ACHN (cell line): ENCODE data around the gene RAB11B.
"Not testable (repeated sequence)": the region's sequence is repeated elsewhere in the genome, so short reads cannot be mapped to it uniquely, and the experiment has no call there.

Source experiments
- DNase-seq: peaks from one replicate; pipeline ENCODE4 v3.0.0-alpha.2; 2015
- in situ Hi-C: cut with HindIII; loops from 2 replicates; pipeline ENCODE4 v1.10.0; 2017; ENCODE audit warnings: low sequenced_read_pairs, low pct_ligation_motif_present, low pct_unique_long_range_greater_than_20kb

RAB11B gene

DNA sequence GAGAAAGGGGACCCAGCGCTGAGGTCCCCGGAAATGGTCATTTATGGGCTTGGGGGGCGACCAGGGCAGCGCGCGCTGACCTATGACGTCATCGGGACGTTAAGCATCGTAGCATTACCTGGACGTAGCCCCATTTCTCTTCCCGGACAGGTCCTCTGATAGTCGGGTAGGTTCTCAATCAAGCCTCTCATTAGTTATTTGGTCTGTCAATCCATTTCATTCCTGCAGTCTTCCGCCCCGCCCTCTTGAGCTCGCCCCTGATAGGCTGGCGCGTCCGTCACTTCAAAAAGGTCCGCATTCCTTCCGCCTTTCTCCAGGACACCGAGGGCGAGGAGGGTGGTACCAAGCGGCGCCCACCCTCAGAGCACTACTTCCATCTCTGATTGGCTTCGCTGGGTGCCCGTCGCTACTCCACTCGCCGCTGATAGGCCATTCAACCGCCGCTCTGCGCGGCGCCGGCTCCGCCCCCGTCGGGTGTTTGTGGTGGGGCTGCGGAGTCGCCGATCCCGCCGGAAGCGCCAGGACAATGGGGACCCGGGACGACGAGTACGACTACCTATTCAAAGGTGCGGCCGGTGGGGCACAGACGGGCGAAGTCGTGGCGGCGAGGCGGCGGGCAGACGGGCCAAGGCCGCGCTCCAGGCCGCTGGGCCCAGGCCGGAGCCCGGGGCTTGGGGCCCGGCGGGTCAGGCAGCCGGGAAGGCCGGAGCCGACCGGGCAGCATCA lies at the start of gene RAB11B:
Gene RAB11B (plus strand): TSS at position 470 of the 726 bp plus-strand sequence. CDS start 57 bp downstream, at position 527.
- in situ Hi-C loops: no loop called here
- DNase-seq: peak; percentile 99

DNA sequence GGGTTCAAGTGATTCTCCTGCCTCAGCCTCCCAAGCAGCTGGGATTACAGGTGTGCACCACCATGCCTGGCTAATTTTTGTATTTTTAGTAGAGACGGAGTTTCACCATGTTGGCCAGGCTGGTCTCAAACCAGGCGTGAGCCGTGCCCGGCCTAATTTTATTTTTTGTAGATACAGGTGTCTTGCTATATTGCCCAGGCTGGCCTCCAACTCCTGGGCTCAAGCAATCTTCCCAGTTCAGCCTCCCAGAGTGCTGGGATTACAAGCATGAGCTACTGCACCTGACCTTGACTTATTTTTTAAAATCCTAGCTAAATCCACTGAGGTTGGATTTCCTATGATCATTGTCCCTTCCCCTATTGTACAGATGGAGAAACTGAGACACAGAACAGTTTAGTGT lies 48.7 kb upstream of the RAB11B start:
- in situ Hi-C loops: not testable (repeated sequence)

DNA sequence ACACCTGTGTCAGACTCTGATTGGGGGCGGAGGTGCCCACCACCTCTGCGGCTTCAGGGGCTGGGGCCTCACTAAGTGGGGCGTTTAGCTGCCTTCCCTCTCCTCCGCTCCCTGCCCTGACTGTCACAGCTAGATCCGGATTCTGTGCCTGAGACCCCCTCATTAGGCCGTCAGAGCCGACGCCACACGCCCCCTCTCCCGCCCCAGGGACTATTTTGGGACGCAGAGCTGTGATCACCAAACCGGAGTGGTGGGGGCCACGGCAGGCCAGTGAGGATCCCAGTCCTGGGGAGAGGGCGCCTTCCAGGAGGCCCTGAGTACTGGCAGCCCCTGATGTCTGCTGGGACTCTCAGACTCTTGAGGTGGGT lies 47.9 kb upstream of the RAB11B start:
- in situ Hi-C loops: no loop called here
- DNase-seq: no peak

More for the DNA sequence above, 48.7 kb upstream of the RAB11B start:
- DNase-seq: not testable (repeated sequence)

DNA sequence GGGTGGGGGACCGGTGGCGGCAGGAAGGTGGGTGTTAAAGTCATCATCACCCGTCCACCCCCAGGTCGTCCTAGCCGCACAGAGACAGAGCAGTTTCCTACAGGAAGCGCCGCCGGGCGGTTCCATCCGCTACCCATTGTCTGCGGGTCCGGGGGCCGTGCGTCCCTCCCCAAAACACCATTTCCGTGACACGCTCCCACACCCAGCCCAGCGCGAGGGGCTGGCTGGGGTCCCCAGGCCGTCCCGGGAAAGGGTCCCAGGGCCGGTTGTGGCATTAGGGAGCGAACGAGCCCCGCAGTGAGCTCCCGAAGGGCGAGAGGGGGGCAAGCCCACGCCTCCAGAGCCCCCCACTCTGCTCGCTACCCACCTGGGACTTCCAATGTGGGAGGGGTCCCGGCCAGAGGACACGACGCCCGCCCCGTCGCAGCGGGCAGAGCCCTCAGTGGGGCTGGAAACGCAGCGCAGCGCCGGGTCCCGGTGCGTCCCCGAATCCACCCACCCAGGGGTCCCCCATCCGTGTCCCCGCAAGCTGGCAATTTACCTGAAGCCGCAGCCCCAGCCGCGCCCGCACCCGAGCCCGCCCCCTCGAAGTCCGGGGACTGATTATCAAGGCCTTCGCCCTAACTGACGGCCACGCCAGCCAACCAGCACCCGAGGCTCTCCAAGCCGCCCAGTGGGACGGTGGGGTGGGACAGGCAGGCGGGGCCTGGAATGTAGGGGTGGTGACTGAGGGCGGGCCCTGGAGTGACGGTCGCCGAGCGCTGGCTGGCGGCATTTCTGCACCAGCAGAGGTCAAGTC lies 47.3 kb upstream of the RAB11B start, which contains the start of gene KANK3:
Gene KANK3 (minus strand): TSS at position 579 of the 799 bp plus-strand sequence. CDS start 5,434 bp downstream, outside the sequence.
- in situ Hi-C loops: no loop called here
- DNase-seq: peak; percentile 91

DNA sequence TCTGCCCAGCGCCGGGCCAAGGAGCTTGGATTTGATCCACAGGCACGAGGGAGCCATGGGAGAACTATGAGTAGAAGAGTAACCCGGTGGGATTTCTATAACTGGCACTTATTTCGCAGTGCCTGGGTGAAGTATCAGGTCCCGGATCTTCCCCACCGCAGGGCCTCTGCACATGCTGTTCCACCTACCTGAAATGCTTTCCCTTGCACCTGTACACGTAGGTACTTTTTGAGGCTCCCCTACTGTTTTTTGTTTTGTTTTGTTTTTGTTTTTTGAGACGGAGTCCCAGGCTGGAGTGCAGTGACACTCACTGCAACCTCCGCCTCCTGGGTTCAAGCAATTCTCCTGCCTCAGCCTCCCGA lies 46.7 kb upstream of the RAB11B start:
- in situ Hi-C loops: no loop called here
- DNase-seq: no peak

DNA sequence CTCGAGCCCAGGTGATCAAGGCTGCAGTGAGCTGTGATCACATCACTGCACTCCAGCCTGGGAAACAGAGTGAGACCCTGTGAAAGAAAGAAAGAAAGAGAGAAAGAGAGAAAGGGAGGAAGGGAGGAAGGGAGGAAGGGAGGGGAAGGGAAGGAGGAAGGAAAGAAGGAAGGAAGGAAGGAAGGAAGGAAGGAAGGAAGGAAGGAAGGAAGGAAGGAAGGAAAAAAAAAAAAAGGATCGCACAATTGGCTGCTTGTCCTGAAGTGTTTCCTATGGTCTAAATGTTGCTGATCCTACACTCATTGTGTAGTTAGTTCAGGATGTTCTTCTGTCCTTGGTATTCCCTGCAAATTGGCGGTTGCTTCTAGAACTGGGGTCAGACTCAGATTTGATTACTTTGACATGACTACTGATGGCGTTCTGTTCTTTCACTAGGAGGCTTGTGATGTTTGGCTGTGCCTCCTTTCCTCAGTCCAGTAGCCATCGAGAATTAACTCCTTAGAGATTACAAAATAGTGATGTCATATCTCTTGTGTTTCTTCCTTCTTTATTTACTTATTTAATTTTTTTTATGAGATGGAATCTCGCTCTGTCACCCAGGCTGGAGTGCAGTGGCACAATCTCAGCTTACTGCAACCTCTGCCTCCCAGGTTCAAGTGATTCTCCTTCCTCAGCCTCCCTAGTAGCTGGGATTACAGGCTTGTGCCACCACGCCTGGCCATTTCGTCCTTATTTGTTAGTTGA lies 40.4 kb upstream of the RAB11B start:
- DNase-seq, in situ Hi-C loops: not testable (repeated sequence)

DNA sequence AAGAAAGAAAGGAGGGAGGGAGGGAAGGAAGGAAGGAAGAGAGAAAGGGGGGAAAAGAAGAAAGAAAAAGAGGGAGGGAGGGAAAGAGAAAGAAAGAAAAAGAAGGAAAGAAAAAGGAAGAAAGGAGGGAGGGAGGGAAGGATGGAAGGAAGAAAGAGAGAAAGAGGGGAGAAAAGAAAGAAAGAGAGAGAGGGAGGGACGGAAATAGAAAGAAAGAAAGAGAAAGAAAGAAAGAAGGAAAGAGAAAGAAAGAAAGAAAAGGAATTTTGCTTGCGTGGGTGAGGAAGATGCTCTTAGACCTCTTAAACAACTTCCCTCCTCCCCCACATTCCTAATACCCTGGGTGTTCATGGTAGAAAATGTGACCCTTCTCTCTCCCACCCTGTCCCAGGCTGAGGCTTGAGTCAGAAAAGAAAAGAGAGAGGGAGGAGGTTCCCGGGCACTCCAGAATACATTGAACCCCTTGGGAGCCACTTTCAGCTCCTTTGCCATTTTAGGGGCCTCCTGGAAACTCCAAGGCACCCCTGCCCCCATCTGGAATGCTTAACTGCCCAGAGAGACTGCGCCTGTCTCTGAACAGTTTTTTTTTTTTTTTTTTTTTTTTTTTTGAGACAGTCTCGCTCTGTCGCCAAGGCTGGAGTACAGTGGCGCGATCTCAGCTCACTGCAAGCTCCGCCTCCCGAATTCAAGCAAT lies 37.9 kb upstream of the RAB11B start:
- in situ Hi-C loops: no loop called here

DNA sequence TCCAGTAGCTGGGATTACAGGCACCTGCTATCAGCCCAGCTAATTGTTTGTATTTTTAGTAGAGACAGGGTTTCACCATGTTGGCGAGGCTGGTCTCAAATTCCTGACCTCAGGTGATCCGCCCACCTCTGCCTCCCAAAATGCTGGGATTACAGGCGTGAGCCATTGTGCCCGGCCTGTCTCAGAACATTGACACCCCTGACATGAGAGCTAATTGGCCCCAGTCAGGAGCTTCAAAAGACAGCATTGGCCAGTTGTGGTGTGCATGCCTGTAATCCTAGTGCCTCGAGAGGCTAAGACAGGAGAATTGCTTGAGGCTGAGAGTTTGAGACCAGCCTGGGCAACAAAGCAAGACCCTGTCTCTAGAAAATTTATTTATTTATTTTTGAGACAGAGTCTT lies 37.3 kb upstream of the RAB11B start:
- in situ Hi-C loops, DNase-seq: not testable (repeated sequence)

More for the DNA sequence above, 37.9 kb upstream of the RAB11B start:
- DNase-seq: no peak

DNA sequence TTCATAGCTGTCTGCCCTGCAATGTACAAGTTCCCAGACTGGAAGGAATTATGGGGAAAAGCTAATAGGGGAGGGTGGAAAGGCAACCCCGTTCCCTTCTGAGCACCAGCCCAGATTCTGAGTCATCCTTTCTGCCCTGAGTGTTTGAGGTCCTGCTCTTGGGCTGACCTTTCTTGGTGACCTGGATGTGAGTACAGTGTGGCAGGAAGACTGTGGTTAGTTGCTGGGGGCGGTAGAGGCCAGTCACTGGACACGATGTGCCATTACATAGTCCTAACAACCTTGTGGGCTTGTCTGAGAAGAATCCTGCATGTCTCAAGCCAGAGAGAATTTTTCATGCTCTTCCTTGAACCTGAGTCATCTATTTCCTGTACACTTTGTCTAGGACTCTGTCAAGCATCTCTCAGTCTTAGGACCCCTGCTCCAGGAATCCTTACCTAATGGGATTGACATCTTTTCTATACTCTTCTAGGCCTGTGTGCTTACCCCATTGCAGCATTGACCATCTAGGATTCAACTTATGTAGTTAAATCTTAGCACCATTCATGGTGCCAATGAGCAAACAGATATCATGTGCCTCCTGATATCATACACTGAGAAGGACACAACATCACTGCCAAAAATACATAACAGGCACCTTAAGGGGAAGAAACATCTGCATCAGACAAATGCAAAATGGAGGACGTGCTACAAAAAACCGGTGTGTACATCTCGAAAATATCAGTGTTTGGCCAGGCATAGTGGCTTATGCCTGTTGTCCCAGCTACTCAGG lies 34.3 kb upstream of the RAB11B start:
- in situ Hi-C loops: no loop called here
- DNase-seq: peak; percentile 96

DNA sequence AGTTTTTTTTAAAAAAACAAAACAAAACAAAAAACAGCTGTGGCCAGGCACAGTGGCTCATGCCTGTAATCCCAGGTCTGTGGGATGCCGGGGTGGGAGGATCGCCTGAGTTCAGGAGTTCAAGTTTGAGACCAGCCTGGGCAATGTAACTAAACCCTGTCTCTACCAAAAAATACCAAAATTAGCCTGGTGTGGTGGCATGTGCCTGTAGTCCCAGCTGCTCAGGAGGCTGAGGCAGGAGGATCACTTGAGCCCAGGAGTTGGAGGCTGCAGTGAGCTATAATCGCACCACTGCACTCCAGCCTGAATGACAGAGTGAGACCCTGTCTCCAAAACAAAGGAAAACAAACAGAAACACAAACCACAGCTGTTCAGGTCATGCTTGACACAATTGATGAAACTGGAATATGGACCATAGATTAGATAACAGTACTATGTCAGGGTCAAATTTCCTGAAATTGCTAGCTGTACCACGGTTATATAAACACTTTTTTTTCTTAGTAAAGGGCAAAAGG lies 33.1 kb upstream of the RAB11B start:
- DNase-seq: no peak
- in situ Hi-C loops: no loop called here

DNA sequence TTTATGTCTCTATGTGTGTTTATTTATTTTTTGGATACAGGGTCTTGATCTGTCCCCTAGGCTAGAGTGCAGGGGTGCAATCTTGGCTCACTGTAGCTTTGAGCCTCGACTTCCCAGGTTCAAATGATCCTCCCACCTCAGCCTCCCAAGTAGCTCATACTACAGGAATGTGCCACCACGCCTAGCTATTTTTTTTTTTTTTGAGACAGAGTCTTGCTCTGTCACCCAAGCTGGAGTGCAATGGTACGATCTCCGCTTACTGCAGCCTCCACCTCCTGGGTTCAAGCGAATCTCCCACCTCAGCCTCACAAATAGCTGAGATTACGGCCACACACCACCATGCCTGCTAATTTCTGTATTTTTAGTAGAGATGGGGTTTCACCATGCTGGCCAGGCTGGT lies 31.2 kb upstream of the RAB11B start:
- DNase-seq: no peak
- in situ Hi-C loops: no loop called here

DNA sequence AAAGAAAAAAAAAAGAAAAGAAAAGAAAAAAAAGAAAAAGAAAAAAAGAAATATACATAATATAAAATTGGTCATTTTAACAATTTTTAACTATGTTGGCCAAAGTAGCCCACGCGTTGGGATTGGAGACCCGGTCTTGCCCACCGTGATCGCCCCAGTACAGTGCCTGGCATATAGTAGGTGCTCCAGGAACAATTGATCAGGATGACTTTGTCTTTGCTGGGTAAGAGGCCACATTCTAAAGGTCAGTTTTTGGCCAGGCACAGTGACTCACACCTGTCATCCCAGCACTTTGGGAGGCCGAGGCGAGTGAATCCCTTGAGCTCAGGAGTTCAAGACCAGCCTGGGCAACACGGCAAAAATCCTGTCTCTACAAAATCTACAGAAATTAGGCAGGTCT lies 30.0 kb upstream of the RAB11B start:
- no peak for DNase-seq
- in situ Hi-C loops: no loop called here

DNA sequence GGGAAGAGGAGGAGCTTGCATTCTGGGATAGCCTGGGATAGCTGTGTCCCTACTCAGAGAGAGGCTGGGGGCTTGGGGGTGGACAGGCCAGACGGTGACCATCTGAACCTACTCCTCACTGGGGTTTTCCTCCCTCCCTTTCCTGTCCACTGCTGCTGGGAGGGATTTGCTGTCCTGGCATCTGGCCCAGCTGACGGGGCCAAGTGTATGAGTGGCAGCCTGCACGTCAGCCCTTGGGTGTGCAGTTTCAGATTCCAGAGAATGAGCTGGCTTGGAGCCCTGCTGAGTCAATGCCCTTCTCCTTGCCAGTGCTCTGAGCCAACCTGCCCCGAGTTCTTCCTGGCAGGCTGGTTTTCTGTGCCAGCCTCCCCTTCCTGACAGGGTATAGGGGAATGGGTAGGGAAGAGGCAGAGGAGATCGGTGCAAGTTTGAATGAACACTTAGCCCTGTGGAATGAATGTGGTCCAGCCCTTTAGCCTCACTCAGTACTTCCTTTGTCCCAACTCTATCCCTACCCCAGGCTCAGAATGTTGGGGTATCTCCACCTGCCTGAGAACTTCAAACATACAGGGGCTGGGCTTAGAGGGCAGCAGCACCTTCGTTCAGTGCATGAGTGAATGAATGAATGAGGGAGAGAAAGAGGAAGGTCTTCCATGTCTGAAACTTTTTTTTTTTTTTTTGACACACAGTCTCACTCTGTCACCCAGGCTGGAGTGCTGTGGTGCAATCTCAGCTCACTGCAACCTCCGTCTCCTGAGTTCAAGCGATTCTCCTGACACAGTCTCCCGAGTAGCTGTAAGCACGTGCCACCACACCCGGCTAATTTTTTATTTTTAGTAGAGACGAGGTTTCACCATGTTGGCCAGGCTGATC lies 28.0 kb upstream of the RAB11B start:
- DNase-seq: peak; percentile 98
- in situ Hi-C loops: no loop called here

DNA sequence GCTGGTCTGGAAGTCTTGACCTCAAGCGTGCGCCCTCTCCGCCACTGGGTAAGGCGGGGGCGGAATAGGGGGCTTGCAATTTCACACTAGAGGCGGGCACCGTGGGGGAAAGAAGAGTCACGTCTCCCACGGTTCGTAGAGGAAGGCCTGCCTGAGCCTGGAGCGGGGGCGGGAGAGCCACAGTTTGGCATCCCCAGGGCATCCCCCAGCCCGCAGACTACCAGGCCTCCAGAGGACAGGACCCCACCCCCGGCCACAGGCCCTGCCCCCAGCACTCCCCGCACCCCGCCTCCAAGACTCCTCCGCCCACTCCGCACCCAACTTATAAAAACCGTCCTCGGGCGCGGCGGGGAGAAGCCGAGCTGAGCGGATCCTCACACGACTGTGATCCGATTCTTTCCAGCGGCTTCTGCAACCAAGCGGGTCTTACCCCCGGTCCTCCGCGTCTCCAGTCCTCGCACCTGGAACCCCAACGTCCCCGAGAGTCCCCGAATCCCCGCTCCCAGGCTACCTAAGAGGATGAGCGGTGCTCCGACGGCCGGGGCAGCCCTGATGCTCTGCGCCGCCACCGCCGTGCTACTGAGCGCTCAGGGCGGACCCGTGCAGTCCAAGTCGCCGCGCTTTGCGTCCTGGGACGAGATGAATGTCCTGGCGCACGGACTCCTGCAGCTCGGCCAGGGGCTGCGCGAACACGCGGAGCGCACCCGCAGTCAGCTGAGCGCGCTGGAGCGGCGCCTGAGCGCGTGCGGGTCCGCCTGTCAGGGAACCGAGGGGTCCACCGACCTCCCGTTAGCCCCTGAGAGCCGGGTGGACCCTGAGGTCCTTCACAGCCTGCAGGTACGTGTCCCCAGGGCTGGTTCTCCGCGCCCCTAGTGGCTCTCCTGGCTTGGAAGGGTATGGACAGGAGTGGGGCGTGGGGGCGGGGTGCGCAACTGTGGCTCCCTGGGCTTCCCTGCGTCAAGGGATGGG lies 26.1 kb upstream of the RAB11B start, which contains the start of gene ANGPTL4:
Gene ANGPTL4 (plus strand): TSS at position 353 of the 969 bp plus-strand sequence. CDS start 167 bp downstream, at position 520.
- peak; percentile 76 for DNase-seq
- in situ Hi-C loops: no loop called here

DNA sequence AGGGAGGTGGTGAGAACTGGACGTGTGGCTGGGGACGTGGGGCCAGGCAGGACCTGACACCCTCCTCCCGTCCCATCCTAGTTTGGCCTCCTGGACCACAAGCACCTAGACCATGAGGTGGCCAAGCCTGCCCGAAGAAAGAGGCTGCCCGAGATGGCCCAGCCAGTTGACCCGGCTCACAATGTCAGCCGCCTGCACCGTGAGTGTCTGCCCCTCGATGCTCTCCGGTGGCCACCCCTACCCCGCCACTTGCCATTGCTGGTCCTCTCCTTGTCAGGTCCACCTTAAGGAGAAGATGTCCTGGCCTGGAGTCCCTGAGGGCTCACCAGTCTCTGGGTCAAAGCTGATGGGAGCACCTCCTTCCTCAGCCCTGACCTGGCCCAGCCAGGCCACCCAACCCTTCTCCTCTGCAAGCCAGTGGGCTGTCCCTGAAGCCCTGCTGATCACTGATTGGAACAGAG lies 24.0 kb upstream of the RAB11B start:
- in situ Hi-C loops: no loop called here
- DNase-seq: no peak

DNA sequence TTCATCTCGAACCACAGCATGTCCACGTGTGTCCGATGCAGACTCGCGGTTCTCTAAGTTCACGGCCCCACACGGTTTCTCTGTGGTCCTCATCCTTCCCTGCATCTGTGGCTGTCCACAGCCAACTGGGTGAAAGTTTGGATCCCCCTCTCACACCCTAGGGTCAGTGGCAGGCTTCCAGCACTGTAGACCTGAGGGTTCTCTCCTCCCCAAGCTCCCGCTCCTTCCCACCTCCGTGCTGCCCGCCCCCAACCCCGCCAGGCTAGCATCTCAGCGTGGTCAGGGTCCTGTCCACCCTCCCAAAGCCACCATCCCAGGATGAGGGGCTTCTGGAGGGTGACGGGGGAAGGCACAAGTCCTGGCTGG lies 23.2 kb upstream of the RAB11B start:
- in situ Hi-C loops: no loop called here
- DNase-seq: no peak
